Adrenal gland (tissue), 5 donors: ENCODE data around the gene SH2D7.

ENCODE experiments used
- CTCF ChIP-seq, 6 experiments: fragments of 450-650 bp in 4 of 6; fragments of 200-600 bp in 2 of 6; sonication (generic) in 1 of 6; IDR thresholded peaks; 1 replicate in 5 of 6; 2 replicates in 1 of 6; pipeline versions ENCODE4 v1.5.1 to v1.8.0; 2016 to 2021; ENCODE audit warnings: antibody characterized with exemption in 6 of 6, mild to moderate bottlenecking in 2 of 6, moderate library complexity in 1 of 6
- POLR2A ChIP-seq, 2 donors: fragments of 450-650 bp; IDR thresholded peaks; one replicate each; pipeline ENCODE4 v1.6.1; 2017; ENCODE audit warnings: antibody characterized with exemption in 2 of 2, mild to moderate bottlenecking in 2 of 2, moderate library complexity in 1 of 2
- donor health status: DM: no; HTN: no; CAD: no.

- TF ChIP-seq CTCF (IDR thresholded peaks at IDR 0.05) (no peak), POLR2A (IDR thresholded peaks at IDR 0.05) (peak in 1 of 2 donors; percentile 57)
Observed at GRCh38 chr15:78065284-78065872, 27.0 kb upstream of the SH2D7 start.
